SHP77 (cell line): Measurements from ENCODE around the gene LLCFC1.

Source experiments
- DNase-seq, 2 experiments: peaks; one replicate each; lab custom pipeline; 2025; lab: John Stamatoyannopoulos, UW

Gene LLCFC1

GRCh38 chr7:142910481-142910880 lies 28.8 kb upstream of the LLCFC1 start:
- no peak for DNase-seq

- DNase-seq, result no peak
These were observed 26.2 kb upstream of the LLCFC1 start for GRCh38 chr7:142913051-142913450.

- no peak for DNase-seq
These were observed 25.7 kb upstream of the LLCFC1 start for GRCh38 chr7:142913566-142913965.

GRCh38 chr7:142914121-142914520 lies 25.2 kb upstream of the LLCFC1 start:
- DNase-seq, result no peak

GRCh38 chr7:142915315-142915714 lies 24.0 kb upstream of the LLCFC1 start:
- DNase-seq, result no peak

- DNase-seq, result no peak
These were observed 22.8 kb upstream of the LLCFC1 start for GRCh38 chr7:142916508-142916907.

- DNase-seq, result no peak
These were observed 21.8 kb upstream of the LLCFC1 start for GRCh38 chr7:142917447-142917846.

- DNase-seq, result no peak
These were observed 20.4 kb upstream of the LLCFC1 start for GRCh38 chr7:142918901-142919300.

- no peak for DNase-seq
These were observed 19.6 kb upstream of the LLCFC1 start for GRCh38 chr7:142919656-142920055.

GRCh38 chr7:142923391-142923790 lies 15.9 kb upstream of the LLCFC1 start:
- DNase-seq, result no peak

GRCh38 chr7:142925413-142925812 lies 13.9 kb upstream of the LLCFC1 start:
- no peak for DNase-seq

GRCh38 chr7:142927085-142927745 lies 12.1 kb upstream of the LLCFC1 start:
- no peak for DNase-seq

- DNase-seq, result no peak
These were observed 11.3 kb upstream of the LLCFC1 start for GRCh38 chr7:142927949-142928348.

- DNase-seq, result no peak
These were observed 9.1 kb upstream of the LLCFC1 start for GRCh38 chr7:142930126-142930730.

- no peak for DNase-seq
These were observed 6.7 kb upstream of the LLCFC1 start for GRCh38 chr7:142932386-142933091.

- no peak for DNase-seq
These were observed 6.2 kb upstream of the LLCFC1 start for GRCh38 chr7:142933092-142933475.

GRCh38 chr7:142933624-142934023 lies 5.7 kb upstream of the LLCFC1 start, which contains the start of gene TRPV5:
Gene TRPV5 (minus strand): TSS chr7:142933746. CDS start chr7:142933459, 287 bp downstream.
- no peak for DNase-seq

- no peak for DNase-seq
These were observed 5.2 kb upstream of the LLCFC1 start for GRCh38 chr7:142934056-142934455.

GRCh38 chr7:142935941-142936565 lies 3.2 kb upstream of the LLCFC1 start:
- DNase-seq, result no peak

GRCh38 chr7:142938611-142939010 lies 673 bp upstream of the LLCFC1 start:
- no peak for DNase-seq

- no peak for DNase-seq
These were observed 1.8 kb downstream of the LLCFC1 start for GRCh38 chr7:142940966-142941535.

GRCh38 chr7:142941541-142941940 lies 2.3 kb downstream of the LLCFC1 start:
- DNase-seq, result no peak
